K562 (cell line): ENCODE results near the gene GCNT1. TPM values are rescaled to one million over a fixed set of nuclear protein-coding genes. Genes with fewer than 3 reads are reported as not detected.

Experiments used
- ATAC-seq: fragments of 200-7000 bp; cut with Tn5 transposase; 3 replicates; pipeline ENCODE4 v1.9.1; 2020; ENCODE audit warnings: moderate library complexity
- BruUV-seq: library from RNA; stranded (reverse); fragments of 400-500 nt; replicated peaks from 2 replicates; lab custom pipeline; 2021; lab: Mats Ljungman, UMichigan
- CTCF ChIA-PET: fragments of 300-600 bp; formaldehyde crosslinking; extraction: SDS; loops from one replicate; lab custom pipeline; 2021; ENCODE audit warnings: low intra/inter-chr PET ratio; lab: Yijun Ruan, JAX
- POLR2A ChIA-PET: fragments of 300-600, 350-650 bp; sonication (Branson Sonifier 250); formaldehyde crosslinking; extraction: SDS; loops from one replicate; lab custom pipeline; 2021; ENCODE audit warnings: antibody characterized with exemption, inconsistent platforms; lab: Yijun Ruan, JAX
- DNase-seq, 4 experiments: peaks; one replicate each; pipeline versions ENCODE4 v3.0.0 to v3.0.0-alpha.2; 2011 to 2018; ENCODE audit warnings: low spot score in 3 of 4, mixed read lengths in 3 of 4; ENCODE audit errors: extremely low read depth in 1 of 4
- FAIRE-seq: peaks from 2 replicates; lab custom pipeline; 2011; peaks lifted over from hg19 to GRCh38; lab: Jason Lieb, UNC
- H2AFZ ChIP-seq: 2 replicates; pipeline ENCODE4 v1.6.0; 2011; ENCODE audit warnings: low read depth, low read length, control low read depth, inconsistent platforms
- H3K27ac ChIP-seq: fragments of 200-600 bp; 3 replicates; pipeline ENCODE4 v1.8.0; 2011; ENCODE audit warnings: low read depth, mild to moderate bottlenecking, control low read depth, inconsistent platforms, low read length, moderate library complexity, mixed read lengths; ENCODE audit errors: extremely low read depth
- H3K27me3 ChIP-seq, 2 experiments: fragments of 300-600 bp in 1 of 2; 2 replicates in 1 of 2; 3 replicates in 1 of 2; pipeline versions ENCODE4 v1.6.0 to v1.8.0; 2011; ENCODE audit warnings: inconsistent platforms in 2 of 2, low read length in 2 of 2, mild to moderate bottlenecking in 1 of 2, mixed read lengths in 1 of 2, moderate library complexity in 1 of 2; ENCODE audit not compliant: control insufficient read depth in 2 of 2, insufficient read depth in 2 of 2
- H3K36me3 ChIP-seq: fragments of 300-600 bp; 3 replicates; pipeline ENCODE4 v1.8.0; 2011; ENCODE audit warnings: mild to moderate bottlenecking, low read length, inconsistent platforms; ENCODE audit not compliant: control insufficient read depth, insufficient read depth
- H3K4me1 ChIP-seq, 2 experiments: fragments of 200-600 bp in 1 of 2; replicated peaks in 1 of 2; 2 replicates in 1 of 2; 3 replicates in 1 of 2; pipeline versions ENCODE4 v1.5.1 to v1.8.0; 2011; ENCODE audit warnings: inconsistent platforms in 2 of 2, low read length in 2 of 2, mild to moderate bottlenecking in 1 of 2, mixed read lengths in 1 of 2, moderate library complexity in 1 of 2; ENCODE audit not compliant: control insufficient read depth in 2 of 2, insufficient read depth in 2 of 2
- H3K4me2 ChIP-seq: 2 replicates; pipeline ENCODE4 v1.6.1; 2011; ENCODE audit warnings: low read length, control low read depth, inconsistent platforms, mixed read lengths; ENCODE audit not compliant: insufficient read depth
- H3K4me3 ChIP-seq: fragments of 200-600 bp; sonication (generic), shearing (Covaris generic); 2 replicates; pipeline ENCODE4 v1.5.1; 2016; ENCODE audit warnings: control low read depth, inconsistent platforms
- H3K79me2 ChIP-seq: fragments of 200-600 bp; 3 replicates; pipeline ENCODE4 v1.8.0; 2011; ENCODE audit warnings: low read length, inconsistent platforms; ENCODE audit not compliant: control insufficient read depth, insufficient read depth
- H3K9ac ChIP-seq, 2 experiments: 2 replicates each; pipeline versions ENCODE4 v1.6.0 to v1.6.1; 2011; ENCODE audit warnings: low read depth in 2 of 2, low read length in 2 of 2, control low read depth in 1 of 2, inconsistent platforms in 1 of 2, mild to moderate bottlenecking in 1 of 2, mixed read lengths in 1 of 2; ENCODE audit not compliant: insufficient read depth in 1 of 2
- H3K9me1 ChIP-seq: one replicate; pipeline ENCODE4 v1.6.0; 2011; ENCODE audit warnings: inconsistent platforms, mild to moderate bottlenecking, low read length, moderate library complexity; ENCODE audit not compliant: control insufficient read depth, insufficient read depth
- H3K9me3 ChIP-seq: replicated peaks from 2 replicates; pipeline ENCODE4 v1.5.1; 2011; ENCODE audit warnings: low read depth, low read length, inconsistent platforms; ENCODE audit not compliant: control insufficient read depth, insufficient read depth
- H4K20me1 ChIP-seq: replicated peaks from 2 replicates; pipeline ENCODE4 v1.6.1; 2011; ENCODE audit warnings: low read length, inconsistent platforms, mixed read lengths; ENCODE audit not compliant: control insufficient read depth, insufficient read depth
- ATF4 ChIP-seq: fragments of 450-650 bp; formaldehyde crosslinking; IDR thresholded peaks from 2 replicates; pipeline ENCODE4 v1.4.0; 2022; ENCODE audit warnings: mild to moderate bottlenecking, moderate library complexity
- EHMT2 ChIP-seq: fragments of 450-650 bp; IDR thresholded peaks from 2 replicates; pipeline ENCODE4 v1.6.1; 2018; ENCODE audit warnings: antibody characterized with exemption
- GATAD2B ChIP-seq: fragments of 450-650 bp; IDR thresholded peaks from 2 replicates; pipeline ENCODE4 v1.6.1; 2017; ENCODE audit warnings: mild to moderate bottlenecking, borderline replicate concordance
- IRF2 ChIP-seq: sonication (generic); formaldehyde crosslinking; IDR thresholded peaks from 2 replicates; pipeline ENCODE4 v1.8.1; 2022; ENCODE audit warnings: mild to moderate bottlenecking, missing genetic modification reagents
- NFE2L1 ChIP-seq: fragments of 450-650 bp; IDR thresholded peaks from 2 replicates; pipeline ENCODE4 v1.6.1; 2016; ENCODE audit warnings: missing genetic modification characterization, low read depth, mild to moderate bottlenecking, missing compliant biosample characterization, moderate library complexity, borderline replicate concordance
- PPARD ChIP-seq: fragments of 250-450 bp; sonication (Bioruptor Pico); IDR thresholded peaks from 2 replicates; pipeline ENCODE4 v1.8.0; 2022; ENCODE audit warnings: inconsistent platforms, mild to moderate bottlenecking, moderate library complexity
- SMAD2 ChIP-seq: fragments of 150-350 bp; IDR thresholded peaks from 2 replicates; pipeline ENCODE4 v1.6.1; 2014; ENCODE audit warnings: low read depth, mild to moderate bottlenecking, low read length
- ZNF274 ChIP-seq: IDR thresholded peaks from 2 replicates; pipeline ENCODE4 v1.6.1; 2011; ENCODE audit warnings: low read depth, mild to moderate bottlenecking, low read length, moderate library complexity, borderline replicate concordance
- ZNF3 ChIP-seq: fragments of 250-450 bp; sonication (Bioruptor Pico); IDR thresholded peaks from 2 replicates; pipeline ENCODE4 v1.5.0; 2021; ENCODE audit warnings: mild to moderate bottlenecking, moderate library complexity
- ZNF444 ChIP-seq: fragments of 250-450 bp; sonication (Bioruptor Pico); IDR thresholded peaks from 2 replicates; pipeline ENCODE4 v1.4.0; 2020; ENCODE audit warnings: mild to moderate bottlenecking, moderate library complexity
- WGBS: fragments of 100-300 bp; shearing (Covaris generic); methylation state at CpG from one replicate; pipeline ENCODE4 v1.1.6; 2016; ENCODE audit warnings: low coverage, mixed read lengths; ENCODE audit not compliant: insufficient coverage; ENCODE audit errors: missing lambda C conversion rate; 5-methylcytosine and 5-hydroxymethylcytosine counted together
- in situ Hi-C: fragments of 300-500 bp; cut with MboI; formaldehyde crosslinking; loops from 4 replicates; pipeline ENCODE4 v1.15.0; 2018; ENCODE audit warnings: inconsistent platforms, mixed read lengths
- intact Hi-C: fragments of 100-400 bp; cut with micrococcal nuclease; formaldehyde crosslinking; loops from 2 replicates; pipeline ENCODE4 v1.14.2; 2022
- polyA plus RNA-seq, 8 experiments: library from polyadenylated mRNA; depleted of rRNA in 4 of 8; stranded (reverse) in 5 of 8; unstranded in 3 of 8; fragments of >200 nt; fragmentation: Nextera tagmentation in 2 of 8; fragmentation: Illumina TruSeq in 1 of 8; extraction: Ambion mirVana in 2 of 8; extraction: Trizol in 1 of 8; gene quantifications; 2 replicates each; pipeline versions ENCODE4 v1.2.1 to v1.2.3, GENCODE V29; 2011 to 2014; ENCODE audit warnings: inconsistent platforms in 1 of 8, missing spikeins in 1 of 8
- total RNA-seq, 7 experiments: library from RNA; depleted of rRNA in 6 of 7; stranded (reverse); fragments of >200 nt in 6 of 7; fragmentation: Illumina TruSeq in 2 of 7; extraction: Trizol in 2 of 7; gene quantifications; 2 replicates each; pipeline versions ENCODE4 v1.2.1 to v1.2.3, GENCODE V29; 2011 to 2021; ENCODE audit warnings: low replicate concordance in 1 of 7

Gene GCNT1
- total and polyA plus RNA-seq, 9 of the 15 experiments (the other 6 are each of a cell fraction or from before 2014, with no cell fraction given): 0.01 to 0.71 (median 0.10) TPM

GRCh38 chr9:76424491-76424890 is 34.5 kb upstream of the GCNT1 start:
- H3K27ac ChIP-seq: no peak overlapping the region
- in situ Hi-C loops (no loop called here), intact Hi-C loops (no loop called here)
- H3K9me3 ChIP-seq: no peaks in the 10 kb centered on the region
- ATAC-seq (no peak), FAIRE-seq (no peak), DNase-seq (no peak)
- no peaks in the 10 kb centered on the region for H3K4me1 ChIP-seq
- no TSS peak for BruUV-seq
- ChIA-PET POLR2A (interaction anchor here (0.6 kb wide), 1 partner anchor 1146 kb away, joined by 3 read pairs; no protein-coding TSS in a partner anchor), CTCF (no interaction called here)
- no peak overlapping the region for H3K4me3 ChIP-seq
- 20% methylated on average over 4 of the region's 4 CpGs for WGBS
- H4K20me1 ChIP-seq: no peaks in the 10 kb centered on the region
- no peaks in the 10 kb centered on the region for H3K36me3 ChIP-seq
- no peak for TF ChIP-seq ZNF274
- TF ChIP-seq GATAD2B: no peak
- TF ChIP-seq ZNF444 (CRISPR knock-in tag): no peak
- no peak for TF ChIP-seq ZNF3
- no peak for TF ChIP-seq SMAD2
- no peak for TF ChIP-seq EHMT2
- TF ChIP-seq IRF2: no peak
- no peak for TF ChIP-seq PPARD
- no peak for TF ChIP-seq ATF4
- TF ChIP-seq NFE2L1 (tag): no peak
- no peak overlapping the region for H2AFZ ChIP-seq
- H3K9ac ChIP-seq: no peak overlapping the region
- H3K79me2 ChIP-seq: no peaks in the 10 kb centered on the region
- no peak overlapping the region for H3K4me2 ChIP-seq
- no peaks in the 10 kb centered on the region for H3K27me3 ChIP-seq
- no peaks in the 10 kb centered on the region for H3K9me1 ChIP-seq
